DND-41 (cell line): Measurements from ENCODE around the gene PLK5.

Experiments
- ATAC-seq: fragments of 200-7000 bp; cut with Tn5 transposase; 3 replicates; pipeline ENCODE4 v1.9.1; 2021; ENCODE audit warnings: low read depth; ENCODE audit not compliant: insufficient read depth
- DNase-seq: peaks from one replicate; pipeline ENCODE4 v3.0.0-alpha.2; 2020
- H2AFZ ChIP-seq: 2 replicates; pipeline ENCODE4 v1.6.0; 2012; ENCODE audit warnings: low read depth, low read length
- H3K27ac ChIP-seq: 2 replicates; pipeline ENCODE4 v1.5.1; 2012; ENCODE audit warnings: low read length, inconsistent platforms
- H3K27me3 ChIP-seq: fragments of 200-600 bp; sonication (generic); 2 replicates; pipeline ENCODE4 v1.6.0; 2012; ENCODE audit warnings: low read length, mild to moderate bottlenecking, inconsistent platforms; ENCODE audit not compliant: insufficient read depth, poor library complexity
- H3K36me3 ChIP-seq: 2 replicates; pipeline ENCODE4 v1.5.1; 2012; ENCODE audit warnings: low read length, inconsistent platforms; ENCODE audit not compliant: insufficient read depth
- H3K4me1 ChIP-seq: 2 replicates; pipeline ENCODE4 v1.5.1; 2012; ENCODE audit warnings: mild to moderate bottlenecking, low read length; ENCODE audit not compliant: insufficient read depth
- H3K4me2 ChIP-seq: 2 replicates; pipeline ENCODE4 v1.6.0; 2012; ENCODE audit warnings: mild to moderate bottlenecking, moderate library complexity, low read length, inconsistent platforms; ENCODE audit not compliant: insufficient read depth
- H3K4me3 ChIP-seq, 2 experiments: fragments of 200-600 bp in 1 of 2; shearing (Covaris generic) in 1 of 2; 2 replicates each; pipeline ENCODE4 v1.5.1; 2012 to 2016; ENCODE audit warnings: inconsistent platforms in 2 of 2, low read length in 2 of 2, mild to moderate bottlenecking in 2 of 2, low read depth in 1 of 2, moderate library complexity in 1 of 2
- H3K79me2 ChIP-seq: 2 replicates; pipeline ENCODE4 v1.6.0; 2012; ENCODE audit warnings: low read length, inconsistent platforms; ENCODE audit not compliant: insufficient read depth
- H3K9ac ChIP-seq: 2 replicates; pipeline ENCODE4 v1.6.0; 2012; ENCODE audit warnings: low read depth, mild to moderate bottlenecking, inconsistent platforms, low read length, moderate library complexity
- H3K9me3 ChIP-seq: 2 replicates; pipeline ENCODE4 v1.5.1; 2012; ENCODE audit warnings: low read length, moderate library complexity, mild to moderate bottlenecking, inconsistent platforms; ENCODE audit not compliant: insufficient read depth, severe bottlenecking
- H4K20me1 ChIP-seq: 2 replicates; pipeline ENCODE4 v1.6.0; 2012; ENCODE audit warnings: low read length; ENCODE audit not compliant: insufficient read depth
- EZH2 ChIP-seq: IDR thresholded peaks from 3 replicates; pipeline ENCODE4 v1.6.1; 2012; ENCODE audit warnings: borderline replicate concordance, low read depth, mild to moderate bottlenecking, moderate library complexity, low read length, inconsistent platforms; ENCODE audit not compliant: severe bottlenecking
- TF ChIP-seq, protein P1 (sequence below): IDR thresholded peaks from 2 replicates; pipeline ENCODE4 v1.5.1; 2012; ENCODE audit warnings: borderline replicate concordance, low read length, moderate library complexity, mild to moderate bottlenecking; ENCODE audit not compliant: poor library complexity, severe bottlenecking; ENCODE audit errors: extremely low read depth

PLK5 gene

DNA sequence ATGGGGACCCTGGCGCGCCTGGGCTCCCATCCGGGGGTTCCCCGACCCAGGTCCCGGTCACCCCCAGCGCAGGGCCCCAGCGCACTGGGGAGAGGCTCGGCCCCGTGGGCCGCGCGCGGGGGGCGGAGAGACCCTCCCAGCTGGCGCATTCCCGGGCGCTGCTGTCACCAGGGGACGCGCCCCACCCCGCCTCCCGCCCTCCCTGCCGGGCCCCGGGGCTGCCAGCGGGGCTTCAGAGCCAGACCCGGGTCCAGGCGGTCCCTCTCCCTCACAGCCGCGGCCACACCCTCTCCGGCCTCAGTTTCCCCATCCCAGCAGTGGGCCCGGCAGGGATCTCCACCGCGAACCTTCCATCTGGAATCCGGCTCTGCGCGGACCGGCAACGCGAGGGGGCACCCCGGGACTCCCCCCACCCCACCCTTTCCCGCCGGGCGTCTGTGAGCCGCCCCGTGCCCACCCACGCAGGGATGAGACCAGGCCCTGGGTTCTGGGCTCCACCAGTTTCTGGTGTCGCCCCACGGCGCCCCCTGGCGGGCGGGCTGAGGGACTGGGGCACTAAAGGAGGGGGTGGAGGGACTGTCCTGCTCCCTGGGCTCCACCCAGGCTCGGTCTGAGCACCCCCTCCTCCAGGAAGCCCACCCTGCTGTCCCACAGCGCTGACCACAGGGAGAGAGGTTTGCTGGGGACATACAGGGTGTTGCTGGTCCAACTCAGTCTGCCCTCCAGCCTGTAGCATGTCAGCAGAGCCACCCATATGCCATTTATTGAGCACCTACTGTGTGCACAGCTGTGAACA is 10.2 kb upstream of the PLK5 start:
- no peak overlapping the region for H3K9ac ChIP-seq
- no peak overlapping the region for H3K4me3 ChIP-seq
- H3K27ac ChIP-seq = no peak overlapping the region
- H2AFZ ChIP-seq = no peak overlapping the region
- no peaks in the 10 kb centered on the region for H3K9me3 ChIP-seq
- DNase-seq (peak; percentile 47), ATAC-seq (peak; percentile 72)
- no peak overlapping the region for H3K4me2 ChIP-seq
- no peaks in the 10 kb centered on the region for H3K36me3 ChIP-seq
- H3K27me3 ChIP-seq = no peaks in the 10 kb centered on the region
- H3K79me2 ChIP-seq = no peaks in the 10 kb centered on the region
- TF ChIP-seq EZH2 = no peak
- TF ChIP-seq, protein P1, sequence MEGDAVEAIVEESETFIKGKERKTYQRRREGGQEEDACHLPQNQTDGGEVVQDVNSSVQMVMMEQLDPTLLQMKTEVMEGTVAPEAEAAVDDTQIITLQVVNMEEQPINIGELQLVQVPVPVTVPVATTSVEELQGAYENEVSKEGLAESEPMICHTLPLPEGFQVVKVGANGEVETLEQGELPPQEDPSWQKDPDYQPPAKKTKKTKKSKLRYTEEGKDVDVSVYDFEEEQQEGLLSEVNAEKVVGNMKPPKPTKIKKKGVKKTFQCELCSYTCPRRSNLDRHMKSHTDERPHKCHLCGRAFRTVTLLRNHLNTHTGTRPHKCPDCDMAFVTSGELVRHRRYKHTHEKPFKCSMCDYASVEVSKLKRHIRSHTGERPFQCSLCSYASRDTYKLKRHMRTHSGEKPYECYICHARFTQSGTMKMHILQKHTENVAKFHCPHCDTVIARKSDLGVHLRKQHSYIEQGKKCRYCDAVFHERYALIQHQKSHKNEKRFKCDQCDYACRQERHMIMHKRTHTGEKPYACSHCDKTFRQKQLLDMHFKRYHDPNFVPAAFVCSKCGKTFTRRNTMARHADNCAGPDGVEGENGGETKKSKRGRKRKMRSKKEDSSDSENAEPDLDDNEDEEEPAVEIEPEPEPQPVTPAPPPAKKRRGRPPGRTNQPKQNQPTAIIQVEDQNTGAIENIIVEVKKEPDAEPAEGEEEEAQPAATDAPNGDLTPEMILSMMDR = peak; percentile 64
- H3K4me1 ChIP-seq = no peaks in the 10 kb centered on the region
- H4K20me1 ChIP-seq = no peaks in the 10 kb centered on the region; the same call in 1 of the 2 replicates

DNA sequence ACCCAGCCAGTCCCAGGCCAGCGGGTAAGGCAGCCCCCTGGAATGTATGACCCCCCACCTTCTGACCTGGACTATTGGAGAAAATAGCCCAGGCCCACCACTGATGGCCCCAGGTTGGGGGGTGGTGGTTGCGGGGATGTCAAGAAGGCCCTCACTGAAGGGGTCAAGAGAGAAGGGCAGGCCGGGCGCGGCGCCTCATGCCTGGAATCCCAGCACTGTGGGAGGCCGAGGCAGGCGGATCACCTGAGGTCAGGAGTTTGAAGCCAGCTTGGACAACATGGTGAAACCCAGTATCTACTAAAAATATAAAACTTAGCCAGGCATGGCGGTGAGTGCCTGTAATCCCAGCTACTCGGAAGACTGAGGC is 9.6 kb upstream of the PLK5 start:
- Histone ChIP-seq H3K27me3 (no peaks in the 10 kb centered on the region), H3K9me3 (no peaks in the 10 kb centered on the region)
- no peak for ATAC-seq

DNA sequence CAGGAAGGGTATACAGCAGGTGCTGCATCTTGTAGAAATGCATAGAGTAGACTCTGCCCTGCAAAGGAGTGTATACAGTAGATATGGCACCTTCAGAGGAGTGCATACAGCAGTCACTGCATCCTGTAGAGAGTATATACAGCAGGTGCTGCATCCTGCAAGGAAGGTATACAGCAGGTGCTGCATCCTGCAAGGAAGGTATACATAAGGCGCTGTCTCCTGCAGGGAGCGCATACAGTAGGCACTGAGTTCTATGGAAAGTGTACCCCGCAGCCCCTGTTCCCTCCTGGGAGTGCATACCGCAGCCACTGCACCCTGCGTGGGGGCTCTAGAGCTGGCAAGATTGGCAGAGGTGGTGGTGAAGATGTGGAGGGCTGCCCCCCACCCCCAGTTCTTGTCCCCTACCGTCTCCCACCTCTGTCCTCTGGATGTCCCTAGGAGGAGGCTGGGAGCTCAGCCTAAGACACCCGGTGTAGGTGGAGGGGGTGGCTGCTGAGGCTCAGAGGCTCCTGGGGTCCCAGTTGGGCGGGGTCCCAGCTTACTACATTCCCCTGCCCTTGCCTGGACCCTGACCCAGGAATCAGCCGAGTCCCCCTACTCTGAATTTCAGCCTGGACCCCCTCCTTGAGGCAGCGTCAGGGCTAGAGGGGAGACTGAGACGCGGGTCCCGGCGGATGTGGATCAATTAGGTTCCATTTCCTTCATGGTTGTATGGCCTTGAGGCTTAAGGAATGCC is 8.7 kb upstream of the PLK5 start:
- H3K4me3 ChIP-seq = no peak overlapping the region
- no peak overlapping the region for H3K4me2 ChIP-seq
- H3K9ac ChIP-seq = no peak overlapping the region
- no peak for DNase-seq
- H3K4me1 ChIP-seq = no peaks in the 10 kb centered on the region
- no peaks in the 10 kb centered on the region for H3K79me2 ChIP-seq
- no peaks in the 10 kb centered on the region for H3K27me3 ChIP-seq
- H3K36me3 ChIP-seq = no peaks in the 10 kb centered on the region
- TF ChIP-seq EZH2 = no peak
- TF ChIP-seq, protein P1 = no peak
- H3K27ac ChIP-seq = no peak overlapping the region
- ATAC-seq = no peak
- H2AFZ ChIP-seq = no peak overlapping the region
- H4K20me1 ChIP-seq = no peaks in the 10 kb centered on the region; the same call in 1 of the 2 replicates
- no peaks in the 10 kb centered on the region for H3K9me3 ChIP-seq

More for the DNA sequence above, 9.6 kb upstream of the PLK5 start:
- Histone ChIP-seq H3K36me3 (no peaks in the 10 kb centered on the region), H3K4me2 (no peak overlapping the region), H2AFZ (no peak overlapping the region), H4K20me1 (no peaks in the 10 kb centered on the region; the same call in 1 of the 2 replicates), H3K79me2 (no peaks in the 10 kb centered on the region), H3K9ac (no peak overlapping the region), H3K27ac (no peak overlapping the region), H3K4me1 (no peaks in the 10 kb centered on the region), H3K4me3 (no peak overlapping the region)
- DNase-seq = no peak
- TF ChIP-seq, protein P1 = no peak
- TF ChIP-seq EZH2 = no peak
